ENCODE measurements around the gene ARFGAP2. TPM values are rescaled to one million over a fixed set of nuclear protein-coding genes. Genes with fewer than 3 reads are reported as not detected.

Gene ARFGAP2
- total and polyA plus RNA-seq, 8 donors, result 40.1 to 78.9 (median 63.3) TPM

GRCh38 chr11:47157805-47158204 is 18.9 kb downstream of the ARFGAP2 start:
- FAIRE-seq (no peak), DNase-seq (no peak), ATAC-seq (no peak)
- peak overlapping the region in 1 of 4 donors; percentile 68 for H3K27ac ChIP-seq
- no peaks in the 10 kb centered on the region for H3K9me3 ChIP-seq
- peaks cover 2 to 12% (median 8%) of the 10 kb centered on the region in 3 donors for H3K4me1 ChIP-seq
- no peak for TF ChIP-seq CTCF (IDR thresholded peaks at IDR 0.05)
- WGBS, 2 donors, result 73 to 75% methylated on average over 8 of the region's 8 CpGs
- H3K4me3 ChIP-seq, result no peak overlapping the region
- intact Hi-C loops (cut with DNase I), result loop anchor here in 1 of 3 donors (10.0 kb wide), 1 partner anchor 143 kb away; no protein-coding TSS in a partner anchor
- no peaks in the 10 kb centered on the region for H3K36me3 ChIP-seq
- no peaks in the 10 kb centered on the region for H3K27me3 ChIP-seq

GRCh38 chr11:47156951-47157350 is 19.7 kb downstream of the ARFGAP2 start:
- intact Hi-C loops (cut with DNase I), result loop anchor here in 1 of 3 donors (10.0 kb wide), 1 partner anchor 142 kb away; no protein-coding TSS in a partner anchor
- WGBS, 2 donors, result 93 to 95% methylated on average over 20 of the region's 20 CpGs
- TF ChIP-seq CTCF (IDR thresholded peaks at IDR 0.05), result no peak
- Histone ChIP-seq H3K27me3 (no peaks in the 10 kb centered on the region), H3K9me3 (no peaks in the 10 kb centered on the region), H3K4me1 (peaks cover 5 to 15% (median 8%) of the 10 kb centered on the region in 3 donors), H3K27ac (peak overlapping the region in 1 of 4 donors; percentile 68), H3K36me3 (no peaks in the 10 kb centered on the region), H3K4me3 (no peak overlapping the region)
- DNase-seq (no peak), FAIRE-seq (no peak), ATAC-seq (no peak)

- H3K9me3 ChIP-seq, result no peaks in the 10 kb centered on the region
- H3K27me3 ChIP-seq, result no peaks in the 10 kb centered on the region
- H3K4me1 ChIP-seq, result peaks cover 5 to 15% (median 8%) of the 10 kb centered on the region in 3 donors
- no peaks in the 10 kb centered on the region for H3K36me3 ChIP-seq
- TF ChIP-seq CTCF (IDR thresholded peaks at IDR 0.05), result no peak
- H3K27ac ChIP-seq, result peak overlapping the region in 1 of 4 donors; percentile 20
- intact Hi-C loops (cut with DNase I), result loop anchor here in 1 of 3 donors (10.0 kb wide), 1 partner anchor 142 kb away; no protein-coding TSS in a partner anchor
- WGBS, 2 donors, result 94 to 95% methylated on average over 6 of the region's 6 CpGs
- ATAC-seq (no peak), DNase-seq (no peak), FAIRE-seq (no peak)
- no peak overlapping the region for H3K4me3 ChIP-seq
These were observed 20.3 kb downstream of the ARFGAP2 start for GRCh38 chr11:47156333-47156732.

- intact Hi-C loops (cut with DNase I), result loop anchor here in 2 of 3 donors (2.0 to 10.0 kb wide), 2 partner anchors 141 to 269 kb away; no protein-coding TSS in a partner anchor
- H3K4me3 ChIP-seq, result no peak overlapping the region
- FAIRE-seq (no peak), ATAC-seq (no peak), DNase-seq (no peak)
- no peaks in the 10 kb centered on the region for H3K9me3 ChIP-seq
- H3K36me3 ChIP-seq, result no peaks in the 10 kb centered on the region
- TF ChIP-seq CTCF (IDR thresholded peaks at IDR 0.05), result no peak
- H3K4me1 ChIP-seq, result peaks cover 5 to 15% (median 8%) of the 10 kb centered on the region in 3 donors
- H3K27me3 ChIP-seq, result no peaks in the 10 kb centered on the region
- 73 to 77% methylated on average over 4 of the region's 4 CpGs for WGBS, 2 donors
- peak overlapping the region in 1 of 4 donors; percentile 20 for H3K27ac ChIP-seq
These were observed 20.8 kb downstream of the ARFGAP2 start for GRCh38 chr11:47155879-47156278.

All from pancreas (tissue), 10 donors.